Measurements from ENCODE around the gene BCDIN3D. TPM values are rescaled to one million over a fixed set of nuclear protein-coding genes. Genes with fewer than 3 reads are reported as not detected.

BCDIN3D gene
- total and polyA plus RNA-seq, 4 donors = 2.6 to 4.4 (median 3.0) TPM

DNA sequence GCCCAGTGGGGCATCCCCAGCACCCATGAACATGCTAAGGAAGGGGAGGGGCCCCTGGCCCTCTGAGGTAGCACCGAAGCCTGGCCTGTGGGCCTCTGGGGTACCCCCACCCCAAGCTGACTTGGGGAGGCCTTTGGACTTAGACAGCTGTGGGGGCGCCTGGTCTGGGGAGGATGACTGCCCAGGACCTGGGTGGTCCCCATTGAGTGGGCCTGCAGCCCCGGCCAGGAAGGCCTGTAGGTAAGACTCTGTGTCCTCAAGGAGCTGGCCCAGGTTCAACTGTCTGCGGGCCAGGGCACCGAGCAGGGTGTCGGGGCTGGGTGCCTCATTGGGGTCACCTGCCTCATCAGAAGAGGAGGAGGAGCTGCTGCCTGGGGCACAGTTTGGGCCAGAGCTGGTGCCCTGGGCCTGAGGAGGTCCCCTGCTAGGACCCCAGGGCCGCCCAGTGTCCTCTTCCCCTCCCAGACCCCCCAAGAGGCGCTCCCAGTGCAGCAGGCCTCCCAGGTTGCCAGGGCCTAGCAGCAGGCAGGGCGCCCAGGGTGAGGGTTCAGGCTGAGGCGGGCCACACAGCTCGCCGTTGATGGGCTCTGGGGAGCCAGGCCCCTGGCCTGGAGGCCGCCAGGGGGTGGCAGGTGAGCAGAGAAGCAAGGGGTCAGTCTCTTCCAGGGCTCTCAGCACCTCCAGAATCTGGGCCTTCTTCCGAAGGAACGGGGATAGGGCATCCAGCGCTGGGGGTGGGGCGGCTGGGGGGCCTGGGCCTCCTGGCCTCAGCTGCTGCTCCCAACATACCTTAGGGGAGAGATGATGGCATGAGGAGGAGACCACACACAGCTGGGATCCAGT, 46.1 kb downstream of the BCDIN3D start:
- Histone ChIP-seq H3K27me3 (ENCODE audit: control insufficient read depth in 3 of 3, insufficient read depth in 3 of 3, low read length in 2 of 3) (no peaks in the 10 kb centered on the region), H3K9ac (ENCODE audit: insufficient read depth in 1 of 2, low read length in 2 of 2) (no peak overlapping the region), H3K36me3 (ENCODE audit: control insufficient read depth in 4 of 4, insufficient read depth in 4 of 4, low read length in 4 of 4) (peaks cover 8 to 66% (median 22%) of the 10 kb centered on the region in 4 donors), H3K9me3 (ENCODE audit: control insufficient read depth in 4 of 4, insufficient read depth in 3 of 4, low read length in 3 of 4) (no peaks in the 10 kb centered on the region), H3K27ac (ENCODE audit: low read depth in 1 of 2, low read length in 1 of 2) (no peak overlapping the region), H3K4me1 (ENCODE audit: control insufficient read depth in 5 of 5, insufficient read depth in 5 of 5, low read length in 5 of 5) (peaks cover 0 to 7% (median 0%) of the 10 kb centered on the region in 5 donors), H3K4me3 (no peak overlapping the region)
- 90 to 92% methylated on average over 17 of the region's 17 CpGs for WGBS, 2 donors
- DNase-seq (no peak), ATAC-seq (ENCODE audit: insufficient read depth, low FRiP score) (no peak)
- TF ChIP-seq CTCF (IDR thresholded peaks at IDR 0.05; ENCODE audit: control extremely low read depth, extremely low read depth) = no peak

GRCh38 chr12:49796155-49796554, 46.8 kb downstream of the BCDIN3D start:
- ATAC-seq (ENCODE audit: insufficient read depth, low FRiP score) (no peak), DNase-seq (no peak)
- H3K27me3 ChIP-seq (ENCODE audit: control insufficient read depth in 3 of 3, insufficient read depth in 3 of 3, low read length in 2 of 3) = no peaks in the 10 kb centered on the region
- no peak for TF ChIP-seq CTCF (IDR thresholded peaks at IDR 0.05; ENCODE audit: control extremely low read depth, extremely low read depth)
- no peak overlapping the region for H3K4me3 ChIP-seq
- WGBS, 2 donors = 94 to 98% methylated on average over 12 of the region's 12 CpGs
- H3K27ac ChIP-seq (ENCODE audit: low read depth in 1 of 2, low read length in 1 of 2) = no peak overlapping the region
- H3K9me3 ChIP-seq (ENCODE audit: control insufficient read depth in 4 of 4, insufficient read depth in 3 of 4, low read length in 3 of 4) = no peaks in the 10 kb centered on the region
- no peak overlapping the region for H3K9ac ChIP-seq (ENCODE audit: insufficient read depth in 1 of 2, low read length in 2 of 2)
- peaks cover 0 to 12% (median 0%) of the 10 kb centered on the region in 5 donors for H3K4me1 ChIP-seq (ENCODE audit: control insufficient read depth in 5 of 5, insufficient read depth in 5 of 5, low read length in 5 of 5)
- peaks cover 8 to 66% (median 16%) of the 10 kb centered on the region in 4 donors for H3K36me3 ChIP-seq (ENCODE audit: control insufficient read depth in 4 of 4, insufficient read depth in 4 of 4, low read length in 4 of 4)

DNA sequence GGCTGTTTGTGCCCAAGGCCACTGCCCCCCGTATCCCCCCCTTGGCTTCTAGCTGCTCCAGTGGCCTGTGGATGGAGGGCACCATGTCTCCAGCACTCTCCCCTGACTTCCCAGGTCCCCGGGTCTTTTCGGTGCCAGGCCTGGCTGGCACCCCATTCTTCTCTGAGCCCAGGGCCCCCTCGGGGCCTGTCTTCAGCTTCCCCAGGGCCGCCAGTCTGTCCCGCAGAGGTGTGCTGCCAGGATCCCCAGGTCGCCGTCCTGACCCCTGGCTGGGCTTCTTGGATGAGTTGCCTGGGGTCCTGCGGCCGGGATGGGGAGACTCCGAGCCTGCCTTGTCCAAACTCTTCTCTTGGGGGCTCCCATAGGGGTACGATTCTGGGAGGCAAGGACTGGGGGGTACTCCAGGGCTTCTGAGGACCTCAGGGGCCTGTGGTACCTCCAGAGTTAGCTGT, 47.2 kb downstream of the BCDIN3D start:
- Histone ChIP-seq H3K27me3 (ENCODE audit: control insufficient read depth in 3 of 3, insufficient read depth in 3 of 3, low read length in 2 of 3) (no peaks in the 10 kb centered on the region), H3K4me1 (ENCODE audit: control insufficient read depth in 5 of 5, insufficient read depth in 5 of 5, low read length in 5 of 5) (peaks cover 0 to 8% (median 0%) of the 10 kb centered on the region in 5 donors), H3K9me3 (ENCODE audit: control insufficient read depth in 4 of 4, insufficient read depth in 3 of 4, low read length in 3 of 4) (no peaks in the 10 kb centered on the region), H3K4me3 (no peak overlapping the region), H3K27ac (ENCODE audit: low read depth in 1 of 2, low read length in 1 of 2) (no peak overlapping the region), H3K36me3 (ENCODE audit: control insufficient read depth in 4 of 4, insufficient read depth in 4 of 4, low read length in 4 of 4) (peaks cover 8 to 64% (median 13%) of the 10 kb centered on the region in 4 donors), H3K9ac (ENCODE audit: insufficient read depth in 1 of 2, low read length in 2 of 2) (no peak overlapping the region)
- TF ChIP-seq CTCF (IDR thresholded peaks at IDR 0.05; ENCODE audit: control extremely low read depth, extremely low read depth) = no peak
- 93 to 95% methylated on average over 12 of the region's 12 CpGs for WGBS, 2 donors
- DNase-seq = no peak
- ATAC-seq (ENCODE audit: insufficient read depth, low FRiP score) = no peak

Data from lung (tissue), 12 donors.